ENCODE data around the gene ZCCHC17.
"Not testable (repeated sequence)": the region's sequence is repeated elsewhere in the genome, so short reads cannot be mapped to it uniquely, and the experiment has no call there.

ZCCHC17 gene

GRCh38 chr1:31372051-31372450 is 75.2 kb downstream of the ZCCHC17 start:
- DNase-seq, result no peak

GRCh38 chr1:31372751-31373055 is 75.9 kb downstream of the ZCCHC17 start:
- DNase-seq, result no peak

GRCh38 chr1:31373056-31373896 is 76.4 kb downstream of the ZCCHC17 start, which contains the start of gene FABP3:
TSS of gene FABP3 (minus strand) at chr1:31373076. CDS start at chr1:31373014, 62 bp downstream.
- no peak for DNase-seq

GRCh38 chr1:31373897-31374486 is 77.2 kb downstream of the ZCCHC17 start:
- DNase-seq, result no peak

- DNase-seq, result no peak
Observed at GRCh38 chr1:31374511-31375196, 77.8 kb downstream of the ZCCHC17 start.

- no peak for DNase-seq
Observed at GRCh38 chr1:31376375-31377134, 79.7 kb downstream of the ZCCHC17 start.

- DNase-seq, result no peak
Observed at GRCh38 chr1:31377364-31377863, 80.6 kb downstream of the ZCCHC17 start.

- DNase-seq, result no peak
Observed at GRCh38 chr1:31378001-31378400, 81.2 kb downstream of the ZCCHC17 start.

GRCh38 chr1:31380181-31380580 is 83.3 kb downstream of the ZCCHC17 start:
- no peak for DNase-seq

GRCh38 chr1:31381394-31382294 is 84.8 kb downstream of the ZCCHC17 start:
- no peak for DNase-seq

GRCh38 chr1:31382379-31382989 is 85.7 kb downstream of the ZCCHC17 start:
- DNase-seq, result no peak

- no peak for DNase-seq
Observed at GRCh38 chr1:31383967-31384366, 87.1 kb downstream of the ZCCHC17 start.

- not testable (repeated sequence) for DNase-seq
Observed at GRCh38 chr1:31386576-31387243, 89.9 kb downstream of the ZCCHC17 start.

- DNase-seq, result no peak
Observed at GRCh38 chr1:31387612-31388011, 90.8 kb downstream of the ZCCHC17 start.

- no peak for DNase-seq
Observed at GRCh38 chr1:31389616-31390015, 92.8 kb downstream of the ZCCHC17 start.

GRCh38 chr1:31390071-31390470 is 93.2 kb downstream of the ZCCHC17 start:
- no peak for DNase-seq

- DNase-seq, result no peak
Observed at GRCh38 chr1:31393463-31393862, 96.6 kb downstream of the ZCCHC17 start.

GRCh38 chr1:31394584-31395193 is 97.9 kb downstream of the ZCCHC17 start:
- DNase-seq, result peak; percentile 43 to 81 (median 64)

- no peak for DNase-seq
Observed at GRCh38 chr1:31396633-31397351, 100.0 kb downstream of the ZCCHC17 start.
